ENCODE data around the gene POLR2H.

DNA sequence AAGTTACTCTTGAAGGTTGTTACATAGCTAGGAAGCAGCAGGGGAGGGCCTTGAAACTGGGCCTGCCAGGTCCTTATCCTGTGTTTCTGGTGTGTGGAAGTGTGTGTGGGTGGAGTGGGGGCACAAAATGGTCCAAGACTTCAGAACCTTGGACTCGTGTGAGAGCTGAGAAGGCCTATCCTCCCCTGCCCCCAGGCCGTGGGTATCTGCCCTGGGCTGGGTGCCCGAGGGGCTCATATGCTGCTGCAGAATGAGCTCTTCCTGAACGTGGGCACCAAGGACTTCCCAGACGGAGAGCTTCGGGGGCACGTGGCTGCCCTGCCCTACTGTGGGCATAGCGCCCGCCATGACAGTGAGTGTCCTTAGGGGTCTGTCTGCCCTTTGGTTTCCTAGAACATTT, 22.8 kb downstream of the POLR2H start:
- no peak for TF ChIP-seq RCOR1 (IDR thresholded peaks at IDR 0.05; ENCODE audit: insufficient replicate concordance, low read length)
- TF ChIP-seq, protein P1, sequence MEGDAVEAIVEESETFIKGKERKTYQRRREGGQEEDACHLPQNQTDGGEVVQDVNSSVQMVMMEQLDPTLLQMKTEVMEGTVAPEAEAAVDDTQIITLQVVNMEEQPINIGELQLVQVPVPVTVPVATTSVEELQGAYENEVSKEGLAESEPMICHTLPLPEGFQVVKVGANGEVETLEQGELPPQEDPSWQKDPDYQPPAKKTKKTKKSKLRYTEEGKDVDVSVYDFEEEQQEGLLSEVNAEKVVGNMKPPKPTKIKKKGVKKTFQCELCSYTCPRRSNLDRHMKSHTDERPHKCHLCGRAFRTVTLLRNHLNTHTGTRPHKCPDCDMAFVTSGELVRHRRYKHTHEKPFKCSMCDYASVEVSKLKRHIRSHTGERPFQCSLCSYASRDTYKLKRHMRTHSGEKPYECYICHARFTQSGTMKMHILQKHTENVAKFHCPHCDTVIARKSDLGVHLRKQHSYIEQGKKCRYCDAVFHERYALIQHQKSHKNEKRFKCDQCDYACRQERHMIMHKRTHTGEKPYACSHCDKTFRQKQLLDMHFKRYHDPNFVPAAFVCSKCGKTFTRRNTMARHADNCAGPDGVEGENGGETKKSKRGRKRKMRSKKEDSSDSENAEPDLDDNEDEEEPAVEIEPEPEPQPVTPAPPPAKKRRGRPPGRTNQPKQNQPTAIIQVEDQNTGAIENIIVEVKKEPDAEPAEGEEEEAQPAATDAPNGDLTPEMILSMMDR (conservative IDR thresholded peaks at IDR 0.05; ENCODE audit: low read depth, low read length), result no peak
- TF ChIP-seq SMC3 (IDR thresholded peaks at IDR 0.05; ENCODE audit: low read depth, low read length), result no peak
- TF ChIP-seq MAZ (IDR thresholded peaks at IDR 0.05; ENCODE audit: borderline replicate concordance, low read depth, low read length), result no peak
- TF ChIP-seq FOS (IDR thresholded peaks at IDR 0.05; ENCODE audit: low read depth, low read length), result no peak
- TF ChIP-seq POLR2A (IDR thresholded peaks at IDR 0.05; ENCODE audit: low read depth, low read length), result no peak
- TF ChIP-seq CEBPB (IDR thresholded peaks at IDR 0.05; ENCODE audit: low read depth, low read length), result no peak
- no peak for TF ChIP-seq RAD21 (IDR thresholded peaks at IDR 0.05; ENCODE audit: low read length)
- TF ChIP-seq MXI1 (IDR thresholded peaks at IDR 0.05; ENCODE audit: borderline replicate concordance, low read depth, low read length), result no peak
- no peak for TF ChIP-seq MAFK (IDR thresholded peaks at IDR 0.05; ENCODE audit: low read depth, low read length)
- TF ChIP-seq CHD1 (IDR thresholded peaks at IDR 0.05; ENCODE audit: low read depth, low read length), result no peak
- TF ChIP-seq RFX5 (IDR thresholded peaks at IDR 0.05; ENCODE audit: low read depth, low read length), result no peak
- no peak for TF ChIP-seq ELK1 (IDR thresholded peaks at IDR 0.05; ENCODE audit: borderline replicate concordance, low read depth, low read length)

Data from IMR-90 (cell line).